Neural cell (in vitro differentiated cells): ENCODE measurements around the gene COTL1. TPM values are rescaled to one million over a fixed set of nuclear protein-coding genes. Genes with fewer than 3 reads are reported as not detected.

Source experiments
- H2AFZ ChIP-seq: fragments of 200-600, 300-800 bp; sonication (generic), shearing (Covaris generic); 2 replicates; pipeline ENCODE4 v1.6.0; 2014; ENCODE audit warnings: low read depth, mild to moderate bottlenecking, antibody characterized with exemption, low read length, moderate library complexity
- H3F3A ChIP-seq: fragments of 200-600 bp; shearing (Covaris generic); 2 replicates; pipeline ENCODE4 v1.6.1; 2016; ENCODE audit warnings: mild to moderate bottlenecking, moderate library complexity, mixed read lengths, antibody characterized with exemption, low read length; ENCODE audit not compliant: insufficient read depth, poor library complexity, severe bottlenecking
- H3K27ac ChIP-seq: fragments of 200-600, 300-800 bp; sonication (generic), shearing (Covaris generic); 2 replicates; pipeline ENCODE4 v1.5.1; 2014; ENCODE audit warnings: mild to moderate bottlenecking, low read length, moderate library complexity
- H3K27me3 ChIP-seq: fragments of 300-800, 200-600 bp; sonication (generic), shearing (Covaris generic); 2 replicates; pipeline ENCODE4 v1.6.0; 2014; ENCODE audit warnings: mild to moderate bottlenecking, low read depth, low read length, moderate library complexity; ENCODE audit not compliant: insufficient read depth
- H3K36me3 ChIP-seq: fragments of 300-800, 200-600 bp; sonication (generic), shearing (Covaris generic); 2 replicates; pipeline ENCODE4 v1.5.1; 2014; ENCODE audit warnings: mild to moderate bottlenecking, antibody characterized with exemption, low read length, moderate library complexity; ENCODE audit not compliant: insufficient read depth
- H3K4me2 ChIP-seq: fragments of 300-800, 200-600 bp; sonication (generic), shearing (Covaris generic); 2 replicates; pipeline ENCODE4 v1.6.0; 2014; ENCODE audit warnings: mild to moderate bottlenecking, low read length
- H3K4me3 ChIP-seq: fragments of 300-800, 200-600 bp; sonication (generic), shearing (Covaris generic); 2 replicates; pipeline ENCODE4 v1.5.1; 2014; ENCODE audit warnings: mild to moderate bottlenecking, low read length, moderate library complexity
- H3K79me2 ChIP-seq: fragments of 200-600 bp; shearing (Covaris generic); replicated peaks from 2 replicates; pipeline ENCODE4 v1.6.0; 2014; ENCODE audit warnings: mild to moderate bottlenecking, low read length, moderate library complexity; ENCODE audit not compliant: insufficient read depth
- H3K9ac ChIP-seq: fragments of 300-800, 200-600 bp; sonication (generic), shearing (Covaris generic); 2 replicates; pipeline ENCODE4 v1.6.1; 2016; ENCODE audit warnings: mild to moderate bottlenecking, low read length, mixed read lengths
- H3K9me2 ChIP-seq: fragments of 200-600 bp; shearing (Covaris generic); 2 replicates; pipeline ENCODE4 v1.6.1; 2016; ENCODE audit warnings: mild to moderate bottlenecking, low read length, mixed read lengths; ENCODE audit not compliant: insufficient read depth
- H3K9me3 ChIP-seq: fragments of 200-600, 300-800 bp; sonication (generic), shearing (Covaris generic); 2 replicates; pipeline ENCODE4 v1.6.1; 2016; ENCODE audit warnings: mild to moderate bottlenecking, mixed run types, low read length, moderate library complexity, mixed read lengths
- H4K20me1 ChIP-seq: fragments of 200-600 bp; shearing (Covaris generic); 2 replicates; pipeline ENCODE4 v1.6.1; 2016; ENCODE audit warnings: mild to moderate bottlenecking, mixed run types; ENCODE audit not compliant: insufficient read depth
- CTCF ChIP-seq: fragments of 450-650 bp; IDR thresholded peaks from 2 replicates; pipeline ENCODE4 v1.5.1; 2014; ENCODE audit warnings: antibody characterized with exemption, mild to moderate bottlenecking, moderate library complexity; ENCODE audit not compliant: poor library complexity, severe bottlenecking
- EP300 ChIP-seq: fragments of 450-650 bp; conservative IDR thresholded peaks from 2 replicates; pipeline ENCODE4 v1.6.1; 2014; ENCODE audit warnings: antibody characterized with exemption, mild to moderate bottlenecking, moderate library complexity; ENCODE audit not compliant: poor library complexity, severe bottlenecking
- EZH2 ChIP-seq: fragments of 200-600, 300-800 bp; shearing (Covaris generic), sonication (generic); IDR thresholded peaks from 2 replicates; pipeline ENCODE4 v1.6.1; 2014; ENCODE audit warnings: antibody characterized with exemption, low read length, borderline replicate concordance, mild to moderate bottlenecking; ENCODE audit not compliant: insufficient read depth, poor library complexity, severe bottlenecking
- MXI1 ChIP-seq: fragments of 450-650 bp; conservative IDR thresholded peaks from 2 replicates; pipeline ENCODE4 v1.6.1; 2014; ENCODE audit warnings: antibody characterized with exemption, mild to moderate bottlenecking; ENCODE audit not compliant: poor library complexity, severe bottlenecking
- POLR2AphosphoS5 ChIP-seq: IDR thresholded peaks from 2 replicates; pipeline ENCODE4 v1.6.1; 2012
- RAD21 ChIP-seq: fragments of 450-650 bp; conservative IDR thresholded peaks from 2 replicates; pipeline ENCODE4 v1.6.1; 2014; ENCODE audit warnings: antibody characterized with exemption, mild to moderate bottlenecking, moderate library complexity
- REST ChIP-seq: IDR thresholded peaks from 2 replicates; pipeline ENCODE4 v1.6.1; 2012; ENCODE audit warnings: borderline replicate concordance
- SMC3 ChIP-seq: fragments of 450-650 bp; conservative IDR thresholded peaks from 2 replicates; pipeline ENCODE4 v1.6.1; 2014; ENCODE audit warnings: antibody characterized with exemption, mild to moderate bottlenecking, moderate library complexity; ENCODE audit not compliant: poor library complexity
- TAF1 ChIP-seq: IDR thresholded peaks from 2 replicates; pipeline ENCODE4 v1.6.1; 2012; ENCODE audit warnings: low read depth
- polyA plus RNA-seq: library from polyadenylated mRNA; depleted of rRNA; stranded (reverse); fragments of >200 nt; gene quantifications from 2 replicates; pipeline ENCODE4 v1.2.3, GENCODE V29; 2014

Gene COTL1
- polyA plus RNA-seq, 1 donor from 2014 or later, result 86.6 TPM

GRCh38 chr16:84553873-84554399, 63.9 kb downstream of the COTL1 start:
- H3K27ac ChIP-seq, result no peak overlapping the region
- no peaks in the 10 kb centered on the region for H3K27me3 ChIP-seq
- no peaks in the 10 kb centered on the region for H3K9me3 ChIP-seq
- H2AFZ ChIP-seq, result no peak overlapping the region
- no peak overlapping the region for H3K4me2 ChIP-seq
- no peaks in the 10 kb centered on the region for H3K9me2 ChIP-seq
- H3K79me2 ChIP-seq, result no peaks in the 10 kb centered on the region
- no peak overlapping the region for H3K9ac ChIP-seq
- H3F3A ChIP-seq, result no peaks in the 10 kb centered on the region
- no peaks in the 10 kb centered on the region for H3K36me3 ChIP-seq
- H3K4me3 ChIP-seq, result no peak overlapping the region
- H4K20me1 ChIP-seq, result no peaks in the 10 kb centered on the region
- TF ChIP-seq REST (no peak), CTCF (no peak), EP300 (no peak), POLR2AphosphoS5 (no peak), MXI1 (no peak), SMC3 (no peak)

- Histone ChIP-seq H3K27ac (no peak overlapping the region), H3K9me3 (no peaks in the 10 kb centered on the region), H3K4me2 (no peak overlapping the region), H2AFZ (no peak overlapping the region), H3K4me3 (no peak overlapping the region), H3F3A (no peaks in the 10 kb centered on the region), H3K9me2 (no peaks in the 10 kb centered on the region), H3K27me3 (no peaks in the 10 kb centered on the region), H3K79me2 (no peaks in the 10 kb centered on the region), H3K36me3 (no peaks in the 10 kb centered on the region), H3K9ac (no peak overlapping the region), H4K20me1 (no peaks in the 10 kb centered on the region)
- no peak for TF ChIP-seq RAD21
- TF ChIP-seq POLR2AphosphoS5, result no peak
- TF ChIP-seq REST, result no peak
- no peak for TF ChIP-seq CTCF
- TF ChIP-seq TAF1, result no peak
- TF ChIP-seq SMC3, result no peak
- no peak for TF ChIP-seq MXI1
- no peak for TF ChIP-seq EP300
- no peak for TF ChIP-seq EZH2
Measured at GRCh38 chr16:84552135-84552534, 65.7 kb downstream of the COTL1 start.
